ENCODE measurements around the gene CARMIL3.

CARMIL3 gene

GRCh38 chr14:24116128-24116814, 64.5 kb downstream of the CARMIL3 start:
- FAIRE-seq, result no peak

GRCh38 chr14:24117179-24117578, 65.4 kb downstream of the CARMIL3 start:
- no peak for FAIRE-seq

All from colon (tissue), 2 donors.